Activated T-helper 9 cell treated with anti-CD3 and anti-CD28 coated beads, Interleukin-2, amount 50 U/mL, for 16 hours (primary cell): ENCODE measurements around the gene EXOC8.

Experiments used
- DNase-seq: peaks from one replicate; pipeline ENCODE4 v3.0.0-alpha.2; 2020; ENCODE audit warnings: low read depth

Gene EXOC8, protein sequence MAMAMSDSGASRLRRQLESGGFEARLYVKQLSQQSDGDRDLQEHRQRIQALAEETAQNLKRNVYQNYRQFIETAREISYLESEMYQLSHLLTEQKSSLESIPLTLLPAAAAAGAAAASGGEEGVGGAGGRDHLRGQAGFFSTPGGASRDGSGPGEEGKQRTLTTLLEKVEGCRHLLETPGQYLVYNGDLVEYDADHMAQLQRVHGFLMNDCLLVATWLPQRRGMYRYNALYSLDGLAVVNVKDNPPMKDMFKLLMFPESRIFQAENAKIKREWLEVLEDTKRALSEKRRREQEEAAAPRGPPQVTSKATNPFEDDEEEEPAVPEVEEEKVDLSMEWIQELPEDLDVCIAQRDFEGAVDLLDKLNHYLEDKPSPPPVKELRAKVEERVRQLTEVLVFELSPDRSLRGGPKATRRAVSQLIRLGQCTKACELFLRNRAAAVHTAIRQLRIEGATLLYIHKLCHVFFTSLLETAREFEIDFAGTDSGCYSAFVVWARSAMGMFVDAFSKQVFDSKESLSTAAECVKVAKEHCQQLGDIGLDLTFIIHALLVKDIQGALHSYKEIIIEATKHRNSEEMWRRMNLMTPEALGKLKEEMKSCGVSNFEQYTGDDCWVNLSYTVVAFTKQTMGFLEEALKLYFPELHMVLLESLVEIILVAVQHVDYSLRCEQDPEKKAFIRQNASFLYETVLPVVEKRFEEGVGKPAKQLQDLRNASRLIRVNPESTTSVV

DNA sequence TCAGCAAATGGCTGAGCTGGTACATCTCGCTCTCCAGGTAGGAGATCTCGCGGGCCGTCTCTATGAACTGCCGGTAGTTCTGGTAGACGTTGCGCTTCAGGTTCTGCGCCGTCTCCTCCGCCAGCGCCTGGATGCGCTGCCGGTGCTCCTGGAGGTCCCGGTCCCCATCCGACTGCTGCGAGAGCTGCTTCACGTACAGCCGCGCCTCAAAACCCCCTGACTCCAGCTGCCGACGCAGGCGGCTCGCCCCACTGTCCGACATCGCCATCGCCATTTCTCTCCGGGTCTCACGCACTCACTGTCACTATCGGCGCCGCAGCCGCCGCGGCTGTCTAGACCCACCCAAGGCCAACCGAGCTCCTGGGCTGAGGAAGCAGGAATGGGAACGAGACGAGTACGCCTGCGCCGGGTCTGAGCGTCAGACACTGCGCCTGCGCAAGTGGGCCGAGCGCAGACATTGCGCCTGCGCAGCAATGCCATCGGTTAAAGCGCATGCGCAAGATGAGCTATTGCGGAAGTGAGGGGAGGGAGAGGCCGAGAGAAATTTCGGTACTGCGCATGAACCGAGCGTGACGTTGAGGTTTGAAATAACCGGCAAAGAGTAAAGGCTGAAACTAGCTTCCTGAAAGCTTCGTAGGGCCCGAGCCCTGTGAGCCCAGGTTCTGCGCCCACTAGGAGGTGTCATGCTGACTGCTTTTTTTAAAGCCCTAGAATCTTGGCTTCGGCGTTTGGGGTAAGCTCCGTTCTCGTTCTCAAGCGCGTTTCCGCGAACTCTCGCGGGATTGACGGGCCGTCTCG lies at the start of gene EXOC8:
TSS of gene EXOC8 (minus strand) at position 381 of the 798 bp plus-strand sequence. CDS start at position 274, 107 bp downstream.
- peak; percentile 95 for DNase-seq

DNA sequence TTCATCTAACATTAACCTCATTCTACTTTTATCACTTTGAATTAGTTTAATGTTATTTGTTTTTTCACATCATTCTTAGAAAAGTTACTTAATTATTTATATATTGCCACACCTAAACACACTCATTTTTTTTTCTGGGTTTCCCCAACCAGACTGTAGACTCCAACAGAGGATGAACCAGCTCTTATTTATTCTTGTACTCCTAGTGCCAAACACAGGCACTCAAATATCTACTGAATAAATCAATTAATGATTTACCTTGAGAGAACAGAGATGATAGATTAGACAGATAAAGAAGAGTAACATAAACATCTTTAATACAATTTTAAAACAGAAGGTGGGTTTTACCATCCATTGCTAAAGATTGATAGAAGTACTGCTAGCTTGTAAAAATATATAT lies 48.8 kb upstream of the EXOC8 start:
- no peak for DNase-seq

DNA sequence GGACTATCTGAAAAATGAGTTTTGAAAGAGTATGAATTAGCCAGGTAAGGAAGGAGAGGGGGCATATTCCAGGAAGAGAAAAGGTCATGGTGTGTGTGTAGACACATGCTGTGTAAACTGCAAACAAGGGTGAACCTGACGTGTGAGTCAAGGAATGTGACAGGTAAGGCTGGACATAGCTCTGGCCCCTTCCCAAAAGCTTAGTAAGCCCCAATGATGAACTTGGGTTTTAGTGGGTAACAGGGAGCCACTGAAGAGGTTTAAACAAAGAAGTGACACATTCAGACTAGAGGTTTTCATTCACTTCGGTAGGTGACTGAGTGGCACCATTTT lies 47.7 kb upstream of the EXOC8 start:
- no peak for DNase-seq

DNA sequence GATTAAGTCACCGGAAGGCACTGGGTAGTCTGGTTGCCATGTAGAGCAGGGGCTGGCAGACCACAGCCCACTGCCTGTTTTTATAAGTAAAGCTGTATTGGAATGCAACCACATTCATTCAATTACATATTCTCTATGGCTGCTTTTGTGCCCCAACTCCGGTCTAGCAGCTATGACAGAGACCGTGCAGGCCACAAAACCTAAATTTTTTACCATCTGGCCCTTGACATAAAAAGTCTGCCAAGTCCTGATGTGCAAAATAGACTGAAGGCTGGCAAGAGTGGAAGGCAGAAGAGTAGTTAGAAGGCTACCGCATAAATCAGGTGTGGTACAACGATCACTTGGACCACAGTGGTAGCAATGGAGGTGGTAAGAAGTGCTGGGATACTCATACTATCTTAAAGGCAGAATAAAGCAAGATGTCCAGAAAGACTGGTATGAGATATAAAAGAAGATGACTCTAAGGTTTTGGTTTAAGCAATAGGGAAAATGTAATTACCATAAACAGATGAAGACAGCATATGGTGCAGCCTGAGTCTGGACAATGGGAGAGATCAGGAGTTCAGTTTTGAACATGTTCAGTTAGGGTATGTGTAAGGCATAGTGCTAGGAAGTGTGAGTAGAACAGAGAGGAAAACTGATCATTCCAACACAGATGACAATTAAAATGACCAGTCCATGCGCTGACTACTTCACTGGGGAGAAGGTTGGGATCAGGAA lies 47.2 kb upstream of the EXOC8 start:
- no peak for DNase-seq

DNA sequence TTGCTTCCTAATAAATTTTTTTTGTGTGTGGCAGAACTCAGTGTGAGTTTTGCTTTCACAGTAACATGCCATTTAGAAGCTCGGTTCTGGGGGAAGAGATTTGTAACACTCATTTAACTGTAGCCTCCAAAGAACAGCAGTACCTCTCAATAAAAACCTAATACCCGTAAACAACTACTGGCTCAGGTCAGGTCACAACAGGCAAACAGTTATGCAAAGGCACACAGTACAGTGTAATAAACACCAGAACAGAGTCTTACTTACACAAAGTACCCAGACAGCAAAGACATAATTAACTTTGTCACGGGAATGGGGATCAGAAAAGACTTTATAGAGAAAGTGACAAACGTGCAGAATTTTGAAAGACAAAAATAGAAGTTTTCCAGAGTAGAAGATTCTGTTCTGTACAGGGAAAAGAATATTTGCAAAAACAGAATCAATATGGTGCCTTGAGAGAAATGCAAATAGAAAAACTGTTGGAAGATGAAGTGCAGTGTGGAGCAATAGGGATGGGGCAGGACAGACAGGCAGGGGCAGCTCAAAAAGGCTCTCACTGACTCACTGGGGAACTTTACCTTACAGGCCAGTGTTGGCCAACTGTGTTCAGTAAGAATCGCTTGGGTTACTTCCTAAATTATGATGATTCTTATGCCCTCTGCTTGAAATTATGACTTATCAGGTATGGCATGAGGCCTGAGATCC lies 45.7 kb upstream of the EXOC8 start:
- DNase-seq, result no peak

DNA sequence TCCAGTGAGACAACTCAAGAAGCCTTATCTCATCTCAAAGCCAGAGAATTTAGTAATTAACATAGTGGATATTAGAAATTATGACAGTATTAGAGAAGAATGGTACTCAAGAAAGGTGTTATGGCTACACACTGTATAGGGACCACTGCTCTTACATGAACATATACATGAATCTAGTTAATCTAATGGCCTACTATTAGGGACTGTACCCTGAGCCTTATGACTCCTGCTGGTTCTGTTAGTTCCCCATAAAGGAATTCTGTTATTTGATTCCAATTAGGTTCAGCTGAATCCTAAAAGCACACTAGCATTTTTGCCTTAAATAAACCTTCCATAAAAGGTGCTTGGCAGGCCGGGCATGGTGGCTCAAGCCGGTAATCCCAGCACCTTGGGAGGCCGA lies 44.8 kb upstream of the EXOC8 start:
- DNase-seq, result no peak

DNA sequence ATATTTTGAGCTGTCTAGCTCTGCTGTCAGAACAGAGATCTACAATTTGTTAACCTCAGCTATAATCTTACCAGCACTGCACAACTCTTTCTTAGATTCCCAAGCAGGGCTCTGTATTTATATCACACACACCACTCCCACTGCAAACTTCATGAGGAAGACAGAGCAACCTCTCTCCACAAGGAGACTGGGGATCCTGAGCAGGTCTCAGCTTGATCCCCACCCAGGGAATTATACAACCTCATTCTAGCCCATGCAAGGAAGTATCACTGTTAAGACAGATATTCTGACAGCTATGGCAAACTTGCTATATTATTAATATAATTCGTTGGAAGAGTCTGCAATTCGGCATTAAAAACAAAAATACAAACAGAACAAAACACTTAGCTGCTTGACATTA lies 44.1 kb upstream of the EXOC8 start:
- DNase-seq, result no peak

DNA sequence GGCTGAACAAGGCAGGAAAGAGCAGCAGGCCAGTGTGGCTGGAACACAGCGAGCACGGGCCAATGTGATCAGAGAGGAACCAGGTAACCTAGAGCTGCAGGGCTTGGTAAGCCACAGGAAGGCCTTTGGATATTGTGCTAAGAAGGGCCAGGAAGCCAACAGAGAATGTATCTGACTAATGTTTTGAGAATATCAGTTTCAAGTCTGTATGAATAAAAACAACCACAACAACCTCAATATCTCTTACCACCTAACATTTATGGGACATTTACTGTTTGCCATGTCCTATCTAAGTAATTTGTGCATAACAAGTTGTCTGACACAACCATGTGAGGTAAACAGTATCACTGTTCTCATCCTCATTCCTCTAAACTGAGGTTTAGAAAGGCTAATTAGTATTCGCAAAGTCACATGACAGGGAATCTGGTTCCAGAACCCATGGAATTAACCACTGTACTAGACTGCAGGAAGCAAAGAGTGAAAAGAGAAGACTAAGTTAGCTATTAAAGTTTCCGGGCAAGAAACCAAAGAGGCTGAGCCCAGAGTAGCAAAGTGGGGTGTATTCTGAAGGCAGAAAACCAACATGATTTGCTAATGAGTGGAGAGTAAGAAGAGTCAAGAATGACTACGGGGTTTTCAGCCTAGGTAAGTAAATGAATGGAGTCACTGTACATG lies 39.4 kb upstream of the EXOC8 start:
- DNase-seq, result no peak

DNA sequence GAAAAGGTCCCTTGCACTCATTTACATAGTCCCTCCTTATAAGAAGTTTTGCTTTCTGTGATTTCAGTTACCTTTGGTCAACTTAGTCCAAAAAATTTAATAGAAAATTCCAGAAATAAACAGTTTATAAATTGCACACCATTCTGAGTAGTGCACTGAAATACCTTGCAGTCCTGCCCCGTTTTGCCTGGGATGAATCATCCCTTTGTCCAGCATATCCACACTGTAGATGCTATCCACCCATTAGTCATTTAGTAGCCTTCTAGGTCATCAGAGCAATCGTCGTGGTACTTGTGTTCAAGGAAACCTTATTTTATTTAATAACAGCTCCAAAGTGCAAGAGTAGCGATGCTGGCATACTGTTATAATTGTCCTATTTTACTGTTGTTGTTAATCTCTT lies 38.4 kb upstream of the EXOC8 start:
- no peak for DNase-seq

DNA sequence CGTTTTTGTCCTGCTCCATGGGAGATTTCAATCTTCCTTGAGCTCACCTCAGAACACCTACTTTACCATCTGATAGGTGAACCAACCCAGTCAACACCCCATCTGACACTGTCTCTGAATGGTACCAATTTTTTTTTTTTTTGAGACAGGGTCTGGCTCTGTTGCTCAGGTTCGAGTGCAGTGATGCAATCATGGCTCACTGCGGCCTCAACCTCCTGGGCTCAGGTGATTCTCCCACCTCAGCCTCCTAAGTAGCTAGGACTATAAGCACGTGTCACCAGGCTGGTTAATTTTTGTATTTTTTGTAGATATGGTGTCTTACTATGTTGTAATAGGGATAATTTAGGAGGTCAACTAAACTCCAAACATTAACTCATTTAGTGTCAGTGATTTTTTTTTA lies 36.7 kb upstream of the EXOC8 start:
- DNase-seq, result no peak

DNA sequence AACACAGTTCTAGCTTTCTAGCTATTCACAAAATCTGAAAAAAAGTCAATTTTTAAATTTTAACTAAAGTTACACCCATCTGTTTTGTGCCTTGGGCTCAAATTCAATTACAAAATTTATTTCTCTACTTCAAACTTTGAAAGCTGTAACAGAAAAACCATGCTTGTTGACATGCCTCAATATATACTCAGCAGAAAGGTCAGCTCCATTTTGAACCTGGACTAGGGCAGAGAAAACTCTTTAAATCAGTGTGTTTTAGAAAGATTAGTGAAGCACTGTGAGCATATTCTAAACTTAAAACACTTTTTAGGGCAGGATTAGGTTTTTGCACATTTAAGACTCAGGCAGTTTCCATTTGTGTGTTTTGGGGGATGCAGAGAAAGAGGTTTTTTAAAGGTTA lies 34.8 kb upstream of the EXOC8 start:
- DNase-seq, result no peak

DNA sequence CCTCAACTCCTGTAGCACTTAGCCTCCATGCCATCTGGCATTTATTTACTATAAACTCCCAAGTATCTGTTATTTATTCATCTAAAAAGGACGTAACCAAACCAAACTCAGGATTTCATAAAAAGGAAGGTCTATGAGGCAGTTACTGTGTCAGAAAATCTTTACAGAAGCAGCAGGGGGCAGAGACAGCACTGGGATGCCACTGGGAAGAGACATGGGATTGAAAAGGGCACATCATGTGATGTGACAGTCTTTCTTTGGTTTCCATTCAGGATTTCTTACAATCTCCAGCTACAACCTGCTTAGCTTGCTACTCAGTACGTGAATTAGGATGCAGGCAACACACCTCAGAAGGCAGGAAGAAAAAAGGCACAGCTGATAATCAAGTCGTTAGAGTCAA lies 31.6 kb upstream of the EXOC8 start:
- DNase-seq, result no peak

DNA sequence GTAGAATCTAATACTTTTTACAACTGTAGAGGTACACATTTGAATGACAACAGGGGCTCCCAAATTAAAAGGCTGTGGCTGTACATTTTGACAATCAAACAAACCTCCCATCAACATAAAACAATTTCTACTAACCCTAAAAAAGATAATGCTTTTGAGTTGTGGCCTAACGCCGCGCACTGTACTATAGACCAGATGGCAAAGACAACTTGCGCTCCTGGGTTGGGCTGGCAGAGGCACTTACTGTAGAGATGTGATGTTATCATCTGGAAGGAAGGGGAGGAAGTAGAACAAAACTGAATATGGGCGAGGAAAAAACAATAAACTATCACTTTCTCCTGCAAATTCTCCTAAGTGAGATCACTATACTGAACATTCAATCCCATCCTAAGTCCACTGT lies 26.5 kb upstream of the EXOC8 start:
- no peak for DNase-seq

DNA sequence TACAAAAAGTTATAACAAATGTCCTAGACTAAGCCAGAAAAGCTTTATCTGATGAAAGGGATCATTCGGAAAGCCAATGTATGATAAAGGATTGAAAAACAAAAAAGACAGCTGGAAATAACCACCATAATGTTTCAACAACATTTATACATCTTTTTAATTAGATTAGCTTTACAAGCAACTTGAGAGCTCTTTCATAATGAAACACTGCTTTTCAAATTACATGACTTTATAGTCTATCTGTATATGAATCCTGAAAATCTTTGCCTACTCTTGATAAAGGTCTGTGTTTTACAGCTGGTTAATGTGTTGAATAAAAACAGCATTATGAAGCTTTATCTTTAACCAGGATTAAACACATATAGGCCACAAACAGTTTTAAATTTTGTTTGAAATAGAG lies 26.0 kb upstream of the EXOC8 start:
- DNase-seq, result no peak

DNA sequence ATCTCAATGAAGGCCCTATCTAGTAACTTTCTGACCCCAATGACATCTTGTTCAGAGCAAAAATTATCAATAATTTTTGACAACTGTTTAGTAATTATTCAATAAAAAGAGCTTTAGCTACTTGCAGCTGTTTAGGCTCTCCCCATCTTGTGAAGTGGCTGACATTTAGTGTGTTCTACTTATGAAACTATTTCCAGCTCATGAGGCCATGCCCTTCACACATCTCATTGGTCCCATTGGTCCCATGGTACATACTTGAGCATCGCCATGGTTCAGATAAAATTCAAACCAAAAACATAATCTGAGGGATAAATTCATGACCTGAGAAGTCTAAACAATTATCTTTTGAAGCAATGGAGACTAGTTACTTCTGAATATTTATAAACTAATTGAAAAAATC lies 24.7 kb upstream of the EXOC8 start:
- DNase-seq, result no peak

DNA sequence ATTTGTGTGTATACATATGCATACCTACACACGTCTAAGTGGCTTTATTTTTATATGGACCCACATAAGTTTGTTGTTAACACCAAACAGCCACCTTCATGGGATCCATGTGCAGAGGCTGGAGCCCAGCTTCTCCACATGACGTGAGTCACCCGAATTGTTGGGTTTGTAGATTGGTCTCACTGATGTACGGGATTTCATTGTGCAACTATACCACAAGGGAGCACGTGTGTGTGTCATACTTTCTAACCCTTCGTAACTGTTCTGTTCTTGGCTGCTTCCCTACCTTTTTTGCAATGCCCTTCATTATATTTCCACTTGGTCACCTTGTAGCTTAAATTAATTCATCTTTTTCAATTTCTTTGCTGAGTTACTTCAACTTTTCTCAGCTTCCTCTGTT lies 21.5 kb upstream of the EXOC8 start:
- DNase-seq, result no peak

DNA sequence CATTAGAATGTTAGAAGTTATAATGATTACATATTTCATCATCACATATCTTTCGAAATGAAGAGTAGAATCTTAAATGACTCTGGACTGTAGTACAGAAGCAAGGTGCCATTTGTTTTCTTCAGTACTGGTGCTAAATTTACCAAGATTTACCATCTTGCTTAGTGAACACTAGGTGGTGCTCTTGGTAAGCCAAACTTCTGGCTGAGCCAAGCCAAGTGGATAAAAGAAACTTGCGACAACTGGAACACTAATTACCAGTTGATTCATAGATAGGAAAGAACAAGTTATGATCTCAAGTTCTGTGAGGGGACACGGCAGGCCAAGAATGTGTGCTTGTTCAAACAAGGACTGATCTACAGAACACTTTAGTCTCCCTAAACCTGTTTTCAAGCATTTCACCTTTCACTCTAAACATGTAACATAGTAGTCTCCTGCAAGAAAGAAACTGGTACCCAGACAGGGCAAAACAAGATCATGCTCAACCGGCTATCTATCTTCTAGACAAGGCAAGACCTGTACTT lies 20.2 kb upstream of the EXOC8 start:
- no peak for DNase-seq

DNA sequence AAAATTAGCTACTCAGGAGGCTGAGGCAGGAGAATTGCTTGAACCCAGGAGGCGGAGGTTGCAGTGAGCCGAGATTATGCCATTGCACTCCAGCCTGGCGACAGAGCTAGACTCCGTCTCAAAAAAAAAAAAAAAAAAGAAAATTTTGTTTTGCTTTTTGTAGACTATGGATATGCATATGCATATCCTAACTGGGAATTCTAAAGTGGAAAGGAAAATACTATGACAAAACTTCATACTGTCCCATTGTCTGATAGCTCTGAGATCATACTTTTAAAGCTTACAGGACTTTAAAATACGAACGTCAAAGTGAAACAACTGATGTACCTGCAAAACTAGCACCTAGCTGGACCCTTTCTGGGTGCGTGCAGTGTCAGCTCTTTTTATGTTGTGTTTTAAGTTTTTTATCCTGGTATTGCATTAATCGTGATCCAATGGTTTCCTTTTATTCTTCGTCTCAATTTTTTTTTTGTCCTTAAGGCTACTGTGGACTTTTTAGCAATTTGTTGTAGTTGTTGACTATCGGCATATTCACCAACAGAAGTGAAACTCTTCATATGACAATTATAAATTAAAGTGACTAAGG lies 19.6 kb upstream of the EXOC8 start:
- DNase-seq, result no peak

DNA sequence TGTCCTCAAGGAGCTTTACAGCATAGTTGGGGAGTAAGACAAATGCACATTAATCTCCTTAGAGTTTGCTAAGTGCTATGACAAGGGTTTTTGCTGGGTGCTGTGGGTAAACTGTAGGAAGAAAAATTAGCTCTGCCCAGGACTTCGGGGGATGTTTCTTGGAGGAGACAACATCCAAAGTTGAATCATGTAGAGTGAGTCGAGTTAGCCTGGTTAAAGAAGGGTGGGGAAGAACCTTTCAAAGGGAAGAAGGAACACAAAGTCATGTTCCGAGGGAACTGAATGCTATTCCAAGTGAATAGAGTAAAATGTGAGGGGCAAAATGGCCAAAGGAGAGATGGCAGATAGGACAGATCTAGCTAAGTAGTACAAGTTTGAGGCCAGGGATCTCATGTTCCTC lies 17.5 kb upstream of the EXOC8 start:
- no peak for DNase-seq

DNA sequence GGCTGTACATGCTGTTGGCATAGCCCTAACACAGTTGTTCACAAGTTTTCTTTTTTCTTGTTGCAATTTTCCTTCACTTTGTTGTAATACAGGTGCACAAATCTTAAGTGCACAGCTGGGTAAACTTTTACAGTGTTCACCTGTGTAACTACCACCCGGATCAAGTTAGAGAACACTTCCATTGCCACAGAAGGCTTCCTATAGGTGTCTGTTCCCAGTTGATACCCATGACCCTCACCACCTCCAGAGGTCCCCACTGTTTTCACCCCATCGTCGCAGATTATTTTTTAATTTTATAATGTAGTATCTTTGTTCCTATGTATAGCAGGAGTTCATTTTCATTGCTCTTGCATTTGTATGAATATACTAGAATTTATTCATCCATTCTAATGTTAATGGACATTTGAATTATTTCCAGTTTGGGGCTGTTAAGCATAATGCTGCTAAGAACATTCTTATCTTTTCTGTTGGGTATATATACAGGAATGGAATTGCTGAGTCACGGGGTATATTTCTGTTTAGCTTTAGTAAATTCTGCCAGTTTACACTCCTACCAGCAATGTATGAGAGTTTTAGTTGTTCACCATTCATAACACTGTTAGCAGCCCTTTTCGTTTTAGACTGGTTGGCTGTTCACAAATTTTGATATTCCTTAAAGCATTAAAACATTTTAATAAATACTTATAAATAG lies 16.8 kb upstream of the EXOC8 start:
- DNase-seq, result no peak
